B cell (primary cell): ENCODE results near the gene BCDIN3D. TPM values are rescaled to one million over a fixed set of nuclear protein-coding genes. Genes with fewer than 3 reads are reported as not detected.
"Not testable (repeated sequence)": the region's sequence is repeated elsewhere in the genome, so short reads cannot be mapped to it uniquely, and the experiment has no call there.

Source experiments
- ATAC-seq: fragments of 200-7000 bp; cut with Tn5 transposase; one replicate; pipeline ENCODE4 v1.10.0; 2021; ENCODE audit warnings: low read depth, mild to moderate bottlenecking, moderate number of reproducible peaks, moderate library complexity
- CTCF ChIA-PET: fragments of 350-600 bp; sonication (Branson Sonifier 250); formaldehyde crosslinking; loops from one replicate; lab custom pipeline; 2021; ENCODE audit warnings: antibody characterized with exemption, inconsistent platforms; lab: Charles Lee
- POLR2A ChIA-PET: fragments of 350-600 bp; sonication (Branson Sonifier 250); formaldehyde crosslinking; loops from one replicate; lab custom pipeline; 2021; ENCODE audit warnings: antibody characterized with exemption; lab: Charles Lee
- DNase-seq: peaks from one replicate; pipeline ENCODE4 v3.0.0; 2013
- H2AFZ ChIP-seq: 2 replicates; pipeline ENCODE4 v1.6.1; 2012; ENCODE audit warnings: mild to moderate bottlenecking, low read depth, low read length; ENCODE audit not compliant: insufficient read depth, poor library complexity, severe bottlenecking
- H3K27ac ChIP-seq, 2 donors: 1 replicate in 1 of 2; 2 replicates in 1 of 2; pipeline ENCODE4 v1.5.1; 2012 to 2013; ENCODE audit warnings: low read length in 2 of 2, mild to moderate bottlenecking in 2 of 2, moderate library complexity in 1 of 2
- H3K27me3 ChIP-seq, 4 experiments: fragments of 200-600 bp in 1 of 4; sonication (generic) in 1 of 4; replicated peaks in 1 of 4; 1 replicate in 2 of 4; 2 replicates in 2 of 4; pipeline versions ENCODE4 v1.6.1 to v1.7.0; 2013 to 2016; ENCODE audit warnings: low read length in 3 of 4, mild to moderate bottlenecking in 2 of 4, mixed read lengths in 1 of 4, moderate library complexity in 1 of 4; ENCODE audit not compliant: insufficient read depth in 4 of 4, control insufficient read depth in 3 of 4; ENCODE audit errors: control extremely low read depth in 1 of 4
- H3K36me3 ChIP-seq, 2 experiments: replicated peaks in 1 of 2; 1 replicate in 1 of 2; 2 replicates in 1 of 2; pipeline versions ENCODE4 v1.6.1 to v1.7.1; 2013; ENCODE audit warnings: low read length in 1 of 2; ENCODE audit not compliant: insufficient read depth in 2 of 2, control insufficient read depth in 1 of 2; ENCODE audit errors: control extremely low read depth in 1 of 2, extremely low read depth in 1 of 2
- H3K4me1 ChIP-seq, 2 donors: fragments of 200-600 bp in 1 of 2; sonication (generic) in 1 of 2; 1 replicate in 1 of 2; 2 replicates in 1 of 2; pipeline versions ENCODE4 v1.5.1 to v1.6.1; 2013 to 2017; ENCODE audit warnings: low read length in 2 of 2; ENCODE audit not compliant: control insufficient read depth in 2 of 2, insufficient read depth in 2 of 2
- H3K4me2 ChIP-seq: replicated peaks from 2 replicates; pipeline ENCODE3; 2012; ENCODE audit warnings: mild to moderate bottlenecking, low read depth, low read length; ENCODE audit not compliant: poor library complexity, severe bottlenecking
- H3K4me3 ChIP-seq, 5 experiments: fragments of 200-600 bp in 1 of 5; sonication (generic) in 1 of 5; 1 replicate in 3 of 5; 2 replicates in 2 of 5; pipeline versions ENCODE4 v1.5.1 to v1.7.0; 2011 to 2016; ENCODE audit warnings: low read length in 4 of 5, mild to moderate bottlenecking in 4 of 5, low read depth in 2 of 5, control low read depth in 1 of 5, moderate library complexity in 1 of 5; ENCODE audit not compliant: insufficient read depth in 1 of 5; ENCODE audit errors: control extremely low read depth in 1 of 5, extremely low read depth in 1 of 5
- H3K79me2 ChIP-seq: fragments of 200-600 bp; sonication (generic); one replicate; pipeline ENCODE4 v1.6.0; 2016; ENCODE audit warnings: low read length; ENCODE audit not compliant: control insufficient read depth, insufficient read depth
- H3K9ac ChIP-seq: fragments of 200-600 bp; sonication (generic); 2 replicates; pipeline ENCODE4 v1.6.1; 2017; ENCODE audit warnings: mild to moderate bottlenecking, low read length, moderate library complexity
- H3K9me3 ChIP-seq, 3 donors: one replicate each; pipeline versions ENCODE4 v1.6.1 to v1.7.1; 2013; ENCODE audit warnings: low read length in 2 of 3; ENCODE audit not compliant: control insufficient read depth in 2 of 3, insufficient read depth in 1 of 3; ENCODE audit errors: control extremely low read depth in 1 of 3
- H4K20me1 ChIP-seq: 2 replicates; pipeline ENCODE4 v1.6.0; 2012; ENCODE audit warnings: mild to moderate bottlenecking, low read length; ENCODE audit not compliant: insufficient read depth, control insufficient read depth, poor library complexity, severe bottlenecking
- H3K27ac Mint-ChIP-seq: one replicate; pipeline ENCODE4 v1.8.0; 2021; ENCODE audit warnings: mixed read lengths
- H3K27me3 Mint-ChIP-seq: one replicate; pipeline ENCODE4 v1.8.0; 2021; ENCODE audit warnings: mixed read lengths
- H3K4me1 Mint-ChIP-seq: one replicate; pipeline ENCODE4 v1.8.0; 2021; ENCODE audit warnings: mixed read lengths
- H3K4me3 Mint-ChIP-seq: one replicate; pipeline ENCODE4 v1.8.0; 2021; ENCODE audit warnings: mixed read lengths
- H3K9me3 Mint-ChIP-seq: one replicate; pipeline ENCODE4 v1.8.0; 2022; ENCODE audit warnings: mixed read lengths; ENCODE audit not compliant: insufficient read depth
- CTCF ChIP-seq: fragments of 200-600 bp; IDR thresholded peaks from one replicate; pipeline ENCODE4 v1.8.0; 2022; ENCODE audit warnings: antibody characterized with exemption, mild to moderate bottlenecking
- EZH2 ChIP-seq: IDR thresholded peaks from 2 replicates; pipeline ENCODE4 v1.6.1; 2012; ENCODE audit warnings: borderline replicate concordance, low read depth, mild to moderate bottlenecking, moderate library complexity, low read length; ENCODE audit not compliant: insufficient read depth, poor library complexity, severe bottlenecking
- WGBS: methylation state at CpG from one replicate; pipeline ENCODE4 v1.1.5; 2013; ENCODE audit warnings: missing lambda C conversion rate; ENCODE audit not compliant: insufficient coverage; 5-methylcytosine and 5-hydroxymethylcytosine counted together
- intact Hi-C: fragments of 100-400 bp; cut with micrococcal nuclease; formaldehyde crosslinking; loops from one replicate; pipeline ENCODE4 v1.10.0; 2022
- polyA plus RNA-seq: library from polyadenylated mRNA; depleted of rRNA; stranded (reverse); fragments of >200 nt; gene quantifications from 2 replicates; pipeline ENCODE4 v1.2.3, GENCODE V29; 2012
- total RNA-seq, 2 donors: library from RNA; stranded (reverse); fragments of 120-200 nt in 1 of 2; gene quantifications; 1 replicate in 1 of 2; 2 replicates in 1 of 2; pipeline versions ENCODE4 v1.2.3 to v1.2.4, GENCODE V29; 2013 to 2022

The BCDIN3D gene
- total and polyA plus RNA-seq, 2 donors (not counting 1 experiment from before 2014, with no cell fraction given) = 2.0 to 17.4 TPM

- no peaks in the 10 kb centered on the region for H3K36me3 ChIP-seq
- peaks cover 21% of the 10 kb centered on the region for H3K27me3 Mint-ChIP-seq
- ChIA-PET POLR2A (no interaction called here), CTCF (interaction anchor here (1.0 kb wide), 1 partner anchor 15 kb away, joined by 3 read pairs; no protein-coding TSS in a partner anchor)
- H3K4me3 ChIP-seq = no peak overlapping the region
- no peaks in the 10 kb centered on the region for H3K4me1 ChIP-seq
- ATAC-seq = no peak
- WGBS = 93% methylated on average over 7 of the region's 16 CpGs
- H3K4me2 ChIP-seq = no peak overlapping the region
- no peak for DNase-seq
- intact Hi-C loops = no loop called here
- peaks cover 13% of the 10 kb centered on the region for H3K9me3 Mint-ChIP-seq
- TF ChIP-seq CTCF (no peak), EZH2 (no peak)
- H3K27ac ChIP-seq = no peak overlapping the region
- H3K9ac ChIP-seq = no peak overlapping the region
- H3K9me3 ChIP-seq = no peaks in the 10 kb centered on the region
- no peaks in the 10 kb centered on the region for H3K79me2 ChIP-seq
- H4K20me1 ChIP-seq = no peaks in the 10 kb centered on the region
- H3K27me3 ChIP-seq = peaks cover 0 to 6% (median 0%) of the 10 kb centered on the region in 4 experiments
- no peaks in the 10 kb centered on the region for H3K4me1 Mint-ChIP-seq
- H3K4me3 Mint-ChIP-seq = no peak overlapping the region
- no peak overlapping the region for H3K27ac Mint-ChIP-seq
- no peak overlapping the region for H2AFZ ChIP-seq
These were observed 38.7 kb upstream of the BCDIN3D start for GRCh38 chr12:49881415-49882247.

GRCh38 chr12:49880756-49881414, 38.0 kb upstream of the BCDIN3D start:
- DNase-seq = no peak
- ChIA-PET CTCF (interaction anchor here (0.5 to 1.0 kb wide), 3 partner anchors 12 to 140 kb away, joined by 3 read pairs; partner anchors contain the start of gene TMBIM6), POLR2A (no interaction called here)
- no peak for ATAC-seq
- intact Hi-C loops = no loop called here
- WGBS = 96% methylated on average over 5 of the region's 5 CpGs
- no peaks in the 10 kb centered on the region for H4K20me1 ChIP-seq
- H3K27me3 Mint-ChIP-seq = peaks cover 20% of the 10 kb centered on the region
- H3K27ac ChIP-seq = no peak overlapping the region
- peaks cover 0 to 6% (median 0%) of the 10 kb centered on the region in 4 experiments for H3K27me3 ChIP-seq
- no peak overlapping the region for H3K4me2 ChIP-seq
- H3K4me3 ChIP-seq = no peak overlapping the region
- no peak for TF ChIP-seq CTCF
- TF ChIP-seq EZH2 = no peak
- H3K4me1 ChIP-seq = no peaks in the 10 kb centered on the region
- no peaks in the 10 kb centered on the region for H3K79me2 ChIP-seq
- no peak overlapping the region for H3K4me3 Mint-ChIP-seq
- no peaks in the 10 kb centered on the region for H3K9me3 ChIP-seq
- no peaks in the 10 kb centered on the region for H3K4me1 Mint-ChIP-seq
- no peaks in the 10 kb centered on the region for H3K36me3 ChIP-seq
- H3K9me3 Mint-ChIP-seq = peaks cover 13% of the 10 kb centered on the region
- H2AFZ ChIP-seq = no peak overlapping the region
- no peak overlapping the region for H3K9ac ChIP-seq
- H3K27ac Mint-ChIP-seq = no peak overlapping the region

DNA sequence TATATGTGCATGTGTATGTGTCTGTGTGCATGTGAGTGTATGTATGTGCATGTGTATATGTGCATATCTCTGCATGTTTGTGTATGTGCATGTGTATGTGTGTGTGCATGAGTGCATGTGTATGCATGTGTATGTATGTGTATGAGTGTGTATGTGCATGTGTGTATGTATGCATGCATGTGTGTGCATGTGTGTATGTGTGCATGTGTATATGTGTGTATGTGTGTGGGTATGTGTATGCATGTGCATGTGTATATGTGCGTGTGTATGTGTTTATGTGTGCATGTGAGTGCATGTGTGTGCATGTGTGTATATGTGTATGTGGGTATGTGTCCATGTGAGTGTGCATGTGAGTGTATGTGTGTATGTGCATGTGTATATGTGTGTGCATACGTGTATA, 36.2 kb upstream of the BCDIN3D start:
- H3K4me1 ChIP-seq, H3K27me3 Mint-ChIP-seq, H3K79me2 ChIP-seq, POLR2A ChIA-PET, DNase-seq, H3K9ac ChIP-seq, CTCF ChIA-PET, H3K27me3 ChIP-seq, intact Hi-C loops, H2AFZ ChIP-seq, H3K27ac ChIP-seq, ATAC-seq, H3K4me3 Mint-ChIP-seq, H3K4me1 Mint-ChIP-seq, H3K36me3 ChIP-seq, H3K9me3 ChIP-seq, H3K4me3 ChIP-seq, H3K27ac Mint-ChIP-seq, H4K20me1 ChIP-seq, H3K4me2 ChIP-seq: not testable (repeated sequence)
- WGBS = 95% methylated on average over 2 of the region's 2 CpGs
- H3K9me3 Mint-ChIP-seq = peaks cover 13% of the 10 kb centered on the region
